HEK293 (cell line): Measurements from ENCODE around the gene LRRC46.

Experiments
- CTCF ChIA-PET: fragments of 350-600 bp; formaldehyde crosslinking; extraction: SDS; loops from one replicate; lab custom pipeline; 2021; ENCODE audit warnings: antibody characterized with exemption; lab: Yijun Ruan, JAX
- POLR2A ChIA-PET: fragments of 300-600 bp; formaldehyde crosslinking; extraction: SDS; loops from one replicate; lab custom pipeline; 2020; ENCODE audit warnings: antibody characterized with exemption, inconsistent platforms; lab: Yijun Ruan, JAX
- H3K27ac ChIP-seq: fragments of 200-500 bp; sonication (Bioruptor generic); 2 replicates; pipeline ENCODE4 v1.5.1; 2014; ENCODE audit warnings: low read depth, low read length, control low read depth, inconsistent platforms; ENCODE audit errors: extremely low read depth
- H3K36me3 ChIP-seq, 2 experiments: fragments of 200-500 bp in 1 of 2; sonication (Bioruptor generic) in 1 of 2; 1 replicate in 1 of 2; 2 replicates in 1 of 2; pipeline ENCODE4 v1.5.1; 2014 to 2017; ENCODE audit warnings: inconsistent platforms in 2 of 2, low read length in 2 of 2; ENCODE audit not compliant: control insufficient read depth in 2 of 2, insufficient read depth in 1 of 2
- H3K4me1 ChIP-seq: fragments of 200-500 bp; sonication (Bioruptor generic); 2 replicates; pipeline ENCODE4 v1.5.1; 2014; ENCODE audit warnings: mild to moderate bottlenecking, low read length, inconsistent platforms; ENCODE audit not compliant: control insufficient read depth, insufficient read depth
- H3K4me3 ChIP-seq: 2 replicates; pipeline ENCODE4 v1.5.1; 2011; ENCODE audit warnings: low read depth, mild to moderate bottlenecking, control low read depth, low read length, moderate library complexity
- H3K9me3 ChIP-seq: fragments of 200-500 bp; sonication (Bioruptor generic); 2 replicates; pipeline ENCODE4 v1.5.1; 2014; ENCODE audit warnings: low read depth, low read length, inconsistent platforms; ENCODE audit not compliant: control insufficient read depth, insufficient read depth
- EGR2 ChIP-seq: fragments of 450-650 bp; formaldehyde crosslinking; IDR thresholded peaks from 2 replicates; pipeline ENCODE4 v1.5.1; 2016; ENCODE audit warnings: low read depth, missing biosample characterization, missing genetic modification characterization
- HOXA7 ChIP-seq: sonication (generic); formaldehyde crosslinking; IDR thresholded peaks from 2 replicates; pipeline ENCODE4 v1.8.1; 2022; ENCODE audit warnings: missing genetic modification reagents, borderline replicate concordance
- SCRT1 ChIP-seq: fragments of 450-650 bp; formaldehyde crosslinking; IDR thresholded peaks from 2 replicates; pipeline ENCODE4 v1.5.1; 2016; ENCODE audit warnings: missing biosample characterization, missing genetic modification characterization, borderline replicate concordance
- SP2 ChIP-seq: fragments of 450-650 bp; formaldehyde crosslinking; IDR thresholded peaks from 2 replicates; pipeline ENCODE4 v1.5.1; 2016; ENCODE audit warnings: missing biosample characterization, missing genetic modification characterization
- ZBTB17 ChIP-seq: fragments of 450-650 bp; formaldehyde crosslinking; IDR thresholded peaks from 2 replicates; pipeline ENCODE4 v1.5.1; 2016; ENCODE audit warnings: missing biosample characterization, missing genetic modification characterization
- ZBTB48 ChIP-seq: fragments of 450-650 bp; formaldehyde crosslinking; IDR thresholded peaks from 2 replicates; pipeline ENCODE4 v1.5.1; 2016; ENCODE audit warnings: missing biosample characterization, missing genetic modification characterization
- ZFP41 ChIP-seq: fragments of 450-650 bp; formaldehyde crosslinking; IDR thresholded peaks from 2 replicates; pipeline ENCODE4 v1.5.1; 2016; ENCODE audit warnings: missing biosample characterization, missing genetic modification characterization, borderline replicate concordance
- ZNF19 ChIP-seq: fragments of 450-650 bp; formaldehyde crosslinking; IDR thresholded peaks from 2 replicates; pipeline ENCODE4; 2016; ENCODE audit warnings: missing biosample characterization, missing genetic modification characterization, low read depth
- ZNF362 ChIP-seq: fragments of 450-650 bp; formaldehyde crosslinking; IDR thresholded peaks from 2 replicates; pipeline ENCODE4 v1.5.1; 2016; ENCODE audit warnings: missing biosample characterization, missing genetic modification characterization
- ZNF366 ChIP-seq: fragments of 450-650 bp; formaldehyde crosslinking; conservative IDR thresholded peaks from 2 replicates; pipeline ENCODE4 v1.5.1; 2016; ENCODE audit warnings: missing biosample characterization, missing genetic modification characterization
- ZNF518A ChIP-seq: fragments of 450-650 bp; formaldehyde crosslinking; conservative IDR thresholded peaks from 2 replicates; pipeline ENCODE4 v1.5.1; 2016; ENCODE audit warnings: low read depth, missing biosample characterization, missing genetic modification characterization
- ZNF555 ChIP-seq: fragments of 450-650 bp; formaldehyde crosslinking; conservative IDR thresholded peaks from 2 replicates; pipeline ENCODE4 v1.5.1; 2017; ENCODE audit warnings: missing biosample characterization, mild to moderate bottlenecking, missing genetic modification characterization, inconsistent platforms
- ZNF747 ChIP-seq: fragments of 450-650 bp; formaldehyde crosslinking; IDR thresholded peaks from 2 replicates; pipeline ENCODE4 v1.5.1; 2016; ENCODE audit warnings: missing biosample characterization, missing genetic modification characterization
- ZNF776 ChIP-seq: fragments of 450-650 bp; formaldehyde crosslinking; IDR thresholded peaks from 2 replicates; pipeline ENCODE4 v1.5.0; 2017; ENCODE audit warnings: missing biosample characterization, missing genetic modification characterization, borderline replicate concordance
- ZNF777 ChIP-seq: fragments of 450-650 bp; formaldehyde crosslinking; IDR thresholded peaks from 2 replicates; pipeline ENCODE4 v1.5.1; 2017; ENCODE audit warnings: missing biosample characterization, missing genetic modification characterization, borderline replicate concordance
- ZNF830 ChIP-seq: fragments of 450-650 bp; IDR thresholded peaks from 2 replicates; pipeline ENCODE4 v1.5.0; 2018; ENCODE audit warnings: missing biosample characterization, missing genetic modification characterization, low read depth, mild to moderate bottlenecking, moderate library complexity
- TF ChIP-seq, protein P1 (sequence below): fragments of 450-650 bp; formaldehyde crosslinking; IDR thresholded peaks from 2 replicates; pipeline ENCODE4 v1.5.1; 2016; ENCODE audit warnings: missing biosample characterization, missing genetic modification characterization
- TF ChIP-seq, protein P2 (sequence below): fragments of 450-650 bp; formaldehyde crosslinking; IDR thresholded peaks from 2 replicates; pipeline ENCODE4 v1.5.1; 2016; ENCODE audit warnings: missing biosample characterization, missing genetic modification characterization

The LRRC46 gene

GRCh38 chr17:47830396-47831002, 971 bp upstream of the LRRC46 start:
- ChIA-PET CTCF (interaction anchor here (0.7 to 2.6 kb wide), 5 partner anchors 11 to 184 kb away, joined by 3 to 21 read pairs (median 5); partner anchors contain the start of gene SCRN2), POLR2A (interaction anchor here (1.2 to 2.1 kb wide), 9 partner anchors 8 to 213 kb away, joined by 3 to 50 read pairs (median 7); partner anchors contain the start of genes CDK5RAP3, OSBPL7, SCRN2 and SP2)
- no peaks in the 10 kb centered on the region for H3K9me3 ChIP-seq
- peak overlapping the region; percentile 92 for H3K4me3 ChIP-seq
- TF ChIP-seq ZBTB17 (tag by site-specific recombination), result no peak
- no peak for TF ChIP-seq ZNF19 (tag by site-specific recombination)
- TF ChIP-seq, protein P1, sequence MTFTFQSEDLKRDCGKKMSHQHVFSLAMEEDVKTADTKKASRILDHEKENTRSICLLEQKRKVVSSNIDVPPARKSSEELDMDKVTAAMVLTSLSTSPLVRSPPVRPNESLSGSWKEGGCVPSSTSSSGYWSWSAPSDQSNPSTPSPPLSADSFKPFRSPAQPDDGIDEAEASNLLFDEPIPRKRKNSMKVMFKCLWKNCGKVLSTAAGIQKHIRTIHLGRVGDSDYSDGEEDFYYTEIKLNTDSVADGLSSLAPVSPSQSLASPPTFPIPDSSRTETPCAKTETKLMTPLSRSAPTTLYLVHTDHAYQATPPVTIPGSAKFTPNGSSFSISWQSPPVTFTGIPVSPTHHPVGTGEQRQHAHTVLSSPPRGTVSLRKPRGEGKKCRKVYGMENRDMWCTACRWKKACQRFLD (tag by site-specific recombination), result no peak
- TF ChIP-seq ZFP41 (tag by site-specific recombination), result no peak
- no peak for TF ChIP-seq ZNF747
- TF ChIP-seq ZNF830, result no peak
- no peak for TF ChIP-seq ZNF518A
- no peak for TF ChIP-seq HOXA7 (CRISPR knock-in tag)
- TF ChIP-seq ZNF777 (tag by site-specific recombination), result no peak
- peak overlapping the region; percentile 21; the same call in 1 of the 2 replicates for H3K27ac ChIP-seq
- H3K36me3 ChIP-seq, result peaks cover 20 to 39% of the 10 kb centered on the region in 2 experiments
- peaks cover 7% of the 10 kb centered on the region; the same call in 1 of the 2 replicates for H3K4me1 ChIP-seq

DNA sequence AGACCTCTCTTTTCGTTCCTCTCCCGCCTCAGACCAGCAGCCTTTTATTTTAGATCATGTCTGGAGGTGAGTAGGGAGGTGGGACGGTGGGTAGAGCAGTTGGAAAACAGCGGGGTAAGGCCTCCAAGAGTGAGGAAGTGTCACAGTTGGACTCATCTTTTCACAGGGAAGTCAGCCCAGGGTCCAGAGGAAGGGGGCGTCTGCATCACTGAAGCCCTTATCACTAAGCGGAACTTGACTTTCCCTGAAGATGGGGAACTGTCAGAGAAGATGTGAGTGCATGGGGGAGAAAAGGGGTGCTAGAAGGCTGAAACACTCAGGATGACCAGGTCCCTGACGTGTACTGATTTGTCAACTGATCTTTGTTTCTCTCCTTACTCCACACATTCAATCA, 461 bp downstream of the LRRC46 start:
- TF ChIP-seq ZBTB48 (0 out of 2 replicates have a peak, but pooled peaks have one; percentile 37), ZNF776 (no peak)
- POLR2A ChIA-PET, result interaction anchor here (0.5 to 2.1 kb wide), 39 partner anchors 9 to 778 kb away, joined by 3 to 50 read pairs (median 3); partner anchors contain the start of genes CDK5RAP3, OSBPL7, PNPO and SCRN2
- Histone ChIP-seq H3K27ac (no peak overlapping the region), H3K4me3 (peak overlapping the region; percentile 92), H3K9me3 (no peaks in the 10 kb centered on the region), H3K4me1 (peaks cover 7% of the 10 kb centered on the region; the same call in 1 of the 2 replicates), H3K36me3 (peaks cover 11 to 41% of the 10 kb centered on the region in 2 experiments; a peak in 2 of 3 replicates)
- CTCF ChIA-PET, result interaction anchor here (0.5 to 2.6 kb wide), 6 partner anchors 9 to 183 kb away, joined by 3 to 21 read pairs (median 4); partner anchors contain the start of gene SCRN2

GRCh38 chr17:47834756-47835155, 3.3 kb downstream of the LRRC46 start:
- Histone ChIP-seq H3K27ac (no peak overlapping the region), H3K4me3 (no peak overlapping the region), H3K4me1 (peaks cover 7% of the 10 kb centered on the region; the same call in 1 of the 2 replicates), H3K36me3 (peaks cover 0 to 47% of the 10 kb centered on the region in 2 experiments; a peak in 2 of 3 replicates), H3K9me3 (no peaks in the 10 kb centered on the region)
- POLR2A ChIA-PET, result no interaction called here
- CTCF ChIA-PET, result interaction anchor here (0.6 to 19.4 kb wide), 5 partner anchors 8 to 90 kb away, joined by 3 to 837 read pairs (median 4); partner anchors contain the start of gene SP2
- TF ChIP-seq HOXA7 (CRISPR knock-in tag) (no peak), ZNF362 (tag by site-specific recombination) (no peak), EGR2 (tag by site-specific recombination) (no peak), ZNF366 (tag by site-specific recombination) (no peak), SP2 (tag by site-specific recombination) (no peak), SCRT1 (tag by site-specific recombination) (no peak), ZNF555 (no peak)
- TF ChIP-seq, protein P1 (tag by site-specific recombination), result no peak
- TF ChIP-seq, protein P2, sequence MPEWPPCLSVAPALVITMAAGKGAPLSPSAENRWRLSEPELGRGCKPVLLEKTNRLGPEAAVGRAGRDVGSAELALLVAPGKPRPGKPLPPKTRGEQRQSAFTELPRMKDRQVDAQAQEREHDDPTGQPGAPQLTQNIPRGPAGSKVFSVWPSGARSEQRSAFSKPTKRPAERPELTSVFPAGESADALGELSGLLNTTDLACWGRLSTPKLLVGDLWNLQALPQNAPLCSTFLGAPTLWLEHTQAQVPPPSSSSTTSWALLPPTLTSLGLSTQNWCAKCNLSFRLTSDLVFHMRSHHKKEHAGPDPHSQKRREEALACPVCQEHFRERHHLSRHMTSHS, result no peak
